ENCODE measurements around the gene C19orf47.

The C19orf47 gene

GRCh38 chr19:40348125-40348913, at the start of gene C19orf47, which contains the start of gene PLD3:
C19orf47 (minus strand) TSS chr19:40348397; CDS start chr19:40341857, 6,540 bp downstream.
PLD3 (plus strand) TSS chr19:40348695; CDS start chr19:40366484, 17,789 bp downstream.
- H3F3A ChIP-seq (ENCODE audit: insufficient read depth), result no peaks in the 10 kb centered on the region
- H4K20me1 ChIP-seq (ENCODE audit: low read depth, low read length), result no peaks in the 10 kb centered on the region
- H3K36me3 ChIP-seq (ENCODE audit: low read length), result no peaks in the 10 kb centered on the region
- peak within 1 kb of the TSS; percentile 68 for H3K9ac ChIP-seq (ENCODE audit: low read length)
- peak within 1 kb of the TSS; percentile 89 for H3K4me2 ChIP-seq (ENCODE audit: low read depth, low read length, poor library complexity, severe bottlenecking)
- H3K27ac ChIP-seq (ENCODE audit: low read depth, low read length), result 0 out of 2 replicates have a peak within 1 kb of the TSS, but pooled peaks have one; percentile 11
- no peaks in the 10 kb centered on the region for H3K9me3 ChIP-seq (ENCODE audit: insufficient read depth, low read length)
- H2AFZ ChIP-seq (ENCODE audit: low read depth, low read length, severe bottlenecking), result peak within 1 kb of the TSS; percentile 22
- TF ChIP-seq EZH2phosphoT487 (conservative IDR thresholded peaks at IDR 0.05; ENCODE audit: low read length) (no peak), CTCF (IDR thresholded peaks at IDR 0.05; ENCODE audit: insufficient read depth, low read length, poor library complexity, severe bottlenecking) (no peak)
- H3K9me2 ChIP-seq (replicated peaks; ENCODE audit: insufficient read depth, low read length), result no peaks in the 10 kb centered on the region
- peak within 1 kb of the TSS; percentile 73 for H3K4me3 ChIP-seq (ENCODE audit: insufficient read depth, low read length, poor library complexity, severe bottlenecking)
- no peaks in the 10 kb centered on the region for H3K27me3 ChIP-seq (ENCODE audit: low read length)
- H3K79me2 ChIP-seq (ENCODE audit: insufficient read depth, low read length), result peaks cover 35% of the 10 kb centered on the region

GRCh38 chr19:40397568-40397906, 49.3 kb upstream of the C19orf47 start:
- Histone ChIP-seq H3K4me2 (ENCODE audit: low read depth, low read length, poor library complexity, severe bottlenecking) (no peak overlapping the region), H3F3A (ENCODE audit: insufficient read depth) (no peaks in the 10 kb centered on the region), H3K9me2 (replicated peaks; ENCODE audit: insufficient read depth, low read length) (no peaks in the 10 kb centered on the region), H3K36me3 (ENCODE audit: low read length) (no peaks in the 10 kb centered on the region), H3K27ac (ENCODE audit: low read depth, low read length) (no peak overlapping the region), H3K79me2 (ENCODE audit: insufficient read depth, low read length) (no peaks in the 10 kb centered on the region), H3K27me3 (ENCODE audit: low read length) (no peaks in the 10 kb centered on the region), H3K9ac (ENCODE audit: low read length) (no peak overlapping the region), H2AFZ (ENCODE audit: low read depth, low read length, severe bottlenecking) (no peak overlapping the region), H4K20me1 (ENCODE audit: low read depth, low read length) (no peaks in the 10 kb centered on the region), H3K9me3 (ENCODE audit: insufficient read depth, low read length) (no peaks in the 10 kb centered on the region), H3K4me3 (ENCODE audit: insufficient read depth, low read length, poor library complexity, severe bottlenecking) (no peak overlapping the region)
- TF ChIP-seq EZH2phosphoT487 (conservative IDR thresholded peaks at IDR 0.05; ENCODE audit: low read length), result no peak

- no peaks in the 10 kb centered on the region for H3K36me3 ChIP-seq (ENCODE audit: low read length)
- TF ChIP-seq CTCF (IDR thresholded peaks at IDR 0.05; ENCODE audit: insufficient read depth, low read length, poor library complexity, severe bottlenecking) (no peak), EZH2phosphoT487 (conservative IDR thresholded peaks at IDR 0.05; ENCODE audit: low read length) (no peak)
- H3F3A ChIP-seq (ENCODE audit: insufficient read depth), result no peaks in the 10 kb centered on the region
- no peak overlapping the region for H2AFZ ChIP-seq (ENCODE audit: low read depth, low read length, severe bottlenecking)
- H3K4me3 ChIP-seq (ENCODE audit: insufficient read depth, low read length, poor library complexity, severe bottlenecking), result no peak overlapping the region
- H3K79me2 ChIP-seq (ENCODE audit: insufficient read depth, low read length), result no peaks in the 10 kb centered on the region
- no peaks in the 10 kb centered on the region for H3K27me3 ChIP-seq (ENCODE audit: low read length)
- H4K20me1 ChIP-seq (ENCODE audit: low read depth, low read length), result no peaks in the 10 kb centered on the region
- H3K9ac ChIP-seq (ENCODE audit: low read length), result no peak overlapping the region
- H3K27ac ChIP-seq (ENCODE audit: low read depth, low read length), result no peak overlapping the region
- H3K4me2 ChIP-seq (ENCODE audit: low read depth, low read length, poor library complexity, severe bottlenecking), result no peak overlapping the region
- no peaks in the 10 kb centered on the region for H3K9me2 ChIP-seq (replicated peaks; ENCODE audit: insufficient read depth, low read length)
- H3K9me3 ChIP-seq (ENCODE audit: insufficient read depth, low read length), result no peaks in the 10 kb centered on the region
Measured at GRCh38 chr19:40396886-40397567, 48.8 kb upstream of the C19orf47 start.

- Histone ChIP-seq H2AFZ (ENCODE audit: low read depth, low read length, severe bottlenecking) (no peak overlapping the region), H3K36me3 (ENCODE audit: low read length) (no peaks in the 10 kb centered on the region), H3K4me3 (ENCODE audit: insufficient read depth, low read length, poor library complexity, severe bottlenecking) (no peak overlapping the region), H3K27me3 (ENCODE audit: low read length) (no peaks in the 10 kb centered on the region), H3F3A (ENCODE audit: insufficient read depth) (no peaks in the 10 kb centered on the region), H3K9me3 (ENCODE audit: insufficient read depth, low read length) (no peaks in the 10 kb centered on the region), H3K9ac (ENCODE audit: low read length) (no peak overlapping the region), H3K9me2 (replicated peaks; ENCODE audit: insufficient read depth, low read length) (no peaks in the 10 kb centered on the region), H3K4me2 (ENCODE audit: low read depth, low read length, poor library complexity, severe bottlenecking) (no peak overlapping the region), H4K20me1 (ENCODE audit: low read depth, low read length) (no peaks in the 10 kb centered on the region), H3K79me2 (ENCODE audit: insufficient read depth, low read length) (no peaks in the 10 kb centered on the region), H3K27ac (ENCODE audit: low read depth, low read length) (no peak overlapping the region)
- TF ChIP-seq CTCF (IDR thresholded peaks at IDR 0.05; ENCODE audit: insufficient read depth, low read length, poor library complexity, severe bottlenecking) (no peak), EZH2phosphoT487 (conservative IDR thresholded peaks at IDR 0.05; ENCODE audit: low read length) (no peak)
Measured at GRCh38 chr19:40395956-40396355, 47.8 kb upstream of the C19orf47 start.

All from SU-DHL-6 (cell line).